ENCODE measurements around the gene CYBA. TPM values are rescaled to one million over a fixed set of nuclear protein-coding genes. Genes with fewer than 3 reads are reported as not detected.

The CYBA gene
- total and polyA plus RNA-seq, 2 of the 13 experiments (the other 11 are each of a cell fraction or from before 2014, with no cell fraction given), result 196 to 250 TPM

DNA sequence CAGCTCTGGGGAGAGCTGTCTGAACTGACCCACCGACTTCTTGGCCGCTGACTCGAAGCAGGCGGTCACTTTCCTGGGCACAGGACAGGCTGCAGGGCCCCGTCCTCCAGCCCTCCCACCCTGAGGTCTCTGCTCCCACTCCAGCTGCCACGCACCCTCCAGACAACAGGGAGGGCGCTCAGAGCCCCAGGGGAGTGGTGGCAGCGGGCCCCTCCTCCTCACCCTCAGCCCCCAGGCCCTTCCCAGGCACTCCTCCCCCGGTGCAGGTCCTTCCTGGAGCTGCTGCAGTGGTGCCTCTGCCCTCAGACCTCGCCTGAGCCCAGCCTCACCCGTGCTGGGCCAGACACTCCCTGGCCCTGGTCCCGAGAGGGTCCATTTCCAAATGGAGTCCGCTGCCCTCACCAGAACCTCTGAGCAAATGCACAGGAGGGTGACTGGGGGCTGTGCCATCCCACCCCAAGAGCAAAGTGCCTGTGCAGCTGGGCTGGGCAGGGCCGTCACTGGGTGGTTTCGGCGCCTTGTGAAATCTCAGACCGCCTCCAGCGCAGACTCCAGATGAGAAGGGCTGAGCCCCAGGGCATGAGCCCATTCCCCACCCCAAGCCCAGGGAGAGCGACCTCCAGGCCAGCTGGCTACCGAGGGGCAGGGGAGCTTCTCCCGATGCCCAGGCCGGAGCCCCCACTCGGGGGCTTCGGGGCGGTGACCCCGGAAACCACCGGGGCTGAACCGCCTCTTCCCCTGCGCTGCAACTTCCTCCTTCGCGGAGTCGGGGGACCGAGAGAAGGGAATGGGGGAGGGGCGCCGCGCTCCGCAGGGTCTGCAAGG lies 717 bp downstream of the CYBA start (continued):
- TF ChIP-seq, protein P1, sequence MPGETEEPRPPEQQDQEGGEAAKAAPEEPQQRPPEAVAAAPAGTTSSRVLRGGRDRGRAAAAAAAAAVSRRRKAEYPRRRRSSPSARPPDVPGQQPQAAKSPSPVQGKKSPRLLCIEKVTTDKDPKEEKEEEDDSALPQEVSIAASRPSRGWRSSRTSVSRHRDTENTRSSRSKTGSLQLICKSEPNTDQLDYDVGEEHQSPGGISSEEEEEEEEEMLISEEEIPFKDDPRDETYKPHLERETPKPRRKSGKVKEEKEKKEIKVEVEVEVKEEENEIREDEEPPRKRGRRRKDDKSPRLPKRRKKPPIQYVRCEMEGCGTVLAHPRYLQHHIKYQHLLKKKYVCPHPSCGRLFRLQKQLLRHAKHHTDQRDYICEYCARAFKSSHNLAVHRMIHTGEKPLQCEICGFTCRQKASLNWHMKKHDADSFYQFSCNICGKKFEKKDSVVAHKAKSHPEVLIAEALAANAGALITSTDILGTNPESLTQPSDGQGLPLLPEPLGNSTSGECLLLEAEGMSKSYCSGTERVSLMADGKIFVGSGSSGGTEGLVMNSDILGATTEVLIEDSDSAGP (CRISPR knock-in tag; IDR thresholded peaks at IDR 0.05; ENCODE audit: borderline replicate concordance), result peak; percentile 47; the same call in 1 of the 2 replicates
- TF ChIP-seq NR1H2 (CRISPR knock-in tag; IDR thresholded peaks at IDR 0.05; ENCODE audit: borderline replicate concordance, low read depth), result no peak; the same call in 1 of the 2 replicates
- TF ChIP-seq, protein P2, sequence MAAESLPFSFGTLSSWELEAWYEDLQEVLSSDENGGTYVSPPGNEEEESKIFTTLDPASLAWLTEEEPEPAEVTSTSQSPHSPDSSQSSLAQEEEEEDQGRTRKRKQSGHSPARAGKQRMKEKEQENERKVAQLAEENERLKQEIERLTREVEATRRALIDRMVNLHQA (CRISPR knock-in tag; IDR thresholded peaks at IDR 0.05), result no peak
- TF ChIP-seq, protein P3, sequence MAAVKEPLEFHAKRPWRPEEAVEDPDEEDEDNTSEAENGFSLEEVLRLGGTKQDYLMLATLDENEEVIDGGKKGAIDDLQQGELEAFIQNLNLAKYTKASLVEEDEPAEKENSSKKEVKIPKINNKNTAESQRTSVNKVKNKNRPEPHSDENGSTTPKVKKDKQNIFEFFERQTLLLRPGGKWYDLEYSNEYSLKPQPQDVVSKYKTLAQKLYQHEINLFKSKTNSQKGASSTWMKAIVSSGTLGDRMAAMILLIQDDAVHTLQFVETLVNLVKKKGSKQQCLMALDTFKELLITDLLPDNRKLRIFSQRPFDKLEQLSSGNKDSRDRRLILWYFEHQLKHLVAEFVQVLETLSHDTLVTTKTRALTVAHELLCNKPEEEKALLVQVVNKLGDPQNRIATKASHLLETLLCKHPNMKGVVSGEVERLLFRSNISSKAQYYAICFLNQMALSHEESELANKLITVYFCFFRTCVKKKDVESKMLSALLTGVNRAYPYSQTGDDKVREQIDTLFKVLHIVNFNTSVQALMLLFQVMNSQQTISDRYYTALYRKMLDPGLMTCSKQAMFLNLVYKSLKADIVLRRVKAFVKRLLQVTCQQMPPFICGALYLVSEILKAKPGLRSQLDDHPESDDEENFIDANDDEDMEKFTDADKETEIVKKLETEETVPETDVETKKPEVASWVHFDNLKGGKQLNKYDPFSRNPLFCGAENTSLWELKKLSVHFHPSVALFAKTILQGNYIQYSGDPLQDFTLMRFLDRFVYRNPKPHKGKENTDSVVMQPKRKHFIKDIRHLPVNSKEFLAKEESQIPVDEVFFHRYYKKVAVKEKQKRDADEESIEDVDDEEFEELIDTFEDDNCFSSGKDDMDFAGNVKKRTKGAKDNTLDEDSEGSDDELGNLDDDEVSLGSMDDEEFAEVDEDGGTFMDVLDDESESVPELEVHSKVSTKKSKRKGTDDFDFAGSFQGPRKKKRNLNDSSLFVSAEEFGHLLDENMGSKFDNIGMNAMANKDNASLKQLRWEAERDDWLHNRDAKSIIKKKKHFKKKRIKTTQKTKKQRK (IDR thresholded peaks at IDR 0.05; ENCODE audit: low read length), result no peak
- TF ChIP-seq, protein P4, sequence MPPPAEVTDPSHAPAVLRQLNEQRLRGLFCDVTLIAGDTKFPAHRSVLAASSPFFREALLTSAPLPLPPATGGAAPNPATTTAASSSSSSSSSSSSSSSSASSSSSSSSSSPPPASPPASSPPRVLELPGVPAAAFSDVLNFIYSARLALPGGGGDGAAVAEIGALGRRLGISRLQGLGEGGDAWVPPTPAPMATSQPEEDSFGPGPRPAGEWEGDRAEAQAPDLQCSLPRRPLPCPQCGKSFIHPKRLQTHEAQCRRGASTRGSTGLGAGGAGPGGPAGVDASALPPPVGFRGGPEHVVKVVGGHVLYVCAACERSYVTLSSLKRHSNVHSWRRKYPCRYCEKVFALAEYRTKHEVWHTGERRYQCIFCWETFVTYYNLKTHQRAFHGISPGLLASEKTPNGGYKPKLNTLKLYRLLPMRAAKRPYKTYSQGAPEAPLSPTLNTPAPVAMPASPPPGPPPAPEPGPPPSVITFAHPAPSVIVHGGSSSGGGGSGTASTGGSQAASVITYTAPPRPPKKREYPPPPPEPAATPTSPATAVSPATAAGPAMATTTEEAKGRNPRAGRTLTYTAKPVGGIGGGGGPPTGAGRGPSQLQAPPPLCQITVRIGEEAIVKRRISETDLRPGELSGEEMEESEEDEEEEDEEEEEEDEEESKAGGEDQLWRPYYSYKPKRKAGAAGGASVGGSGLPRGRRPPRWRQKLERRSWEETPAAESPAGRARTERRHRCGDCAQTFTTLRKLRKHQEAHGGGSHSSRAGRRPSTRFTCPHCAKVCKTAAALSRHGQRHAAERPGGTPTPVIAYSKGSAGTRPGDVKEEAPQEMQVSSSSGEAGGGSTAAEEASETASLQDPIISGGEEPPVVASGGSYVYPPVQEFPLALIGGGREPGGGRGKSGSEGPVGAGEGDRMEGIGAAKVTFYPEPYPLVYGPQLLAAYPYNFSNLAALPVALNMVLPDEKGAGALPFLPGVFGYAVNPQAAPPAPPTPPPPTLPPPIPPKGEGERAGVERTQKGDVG (CRISPR knock-in tag; IDR thresholded peaks at IDR 0.05; ENCODE audit: borderline replicate concordance), result no peak; the same call in none of the 2 replicates
- TF ChIP-seq ZNF121 (CRISPR knock-in tag; IDR thresholded peaks at IDR 0.05), result no peak
- no peak; the same call in 1 of the 2 replicates for TF ChIP-seq ISL2 (CRISPR knock-in tag; IDR thresholded peaks at IDR 0.05)
- peak; percentile 36 for TF ChIP-seq HOXA3 (CRISPR knock-in tag; IDR thresholded peaks at IDR 0.05)
- TF ChIP-seq, protein P5, sequence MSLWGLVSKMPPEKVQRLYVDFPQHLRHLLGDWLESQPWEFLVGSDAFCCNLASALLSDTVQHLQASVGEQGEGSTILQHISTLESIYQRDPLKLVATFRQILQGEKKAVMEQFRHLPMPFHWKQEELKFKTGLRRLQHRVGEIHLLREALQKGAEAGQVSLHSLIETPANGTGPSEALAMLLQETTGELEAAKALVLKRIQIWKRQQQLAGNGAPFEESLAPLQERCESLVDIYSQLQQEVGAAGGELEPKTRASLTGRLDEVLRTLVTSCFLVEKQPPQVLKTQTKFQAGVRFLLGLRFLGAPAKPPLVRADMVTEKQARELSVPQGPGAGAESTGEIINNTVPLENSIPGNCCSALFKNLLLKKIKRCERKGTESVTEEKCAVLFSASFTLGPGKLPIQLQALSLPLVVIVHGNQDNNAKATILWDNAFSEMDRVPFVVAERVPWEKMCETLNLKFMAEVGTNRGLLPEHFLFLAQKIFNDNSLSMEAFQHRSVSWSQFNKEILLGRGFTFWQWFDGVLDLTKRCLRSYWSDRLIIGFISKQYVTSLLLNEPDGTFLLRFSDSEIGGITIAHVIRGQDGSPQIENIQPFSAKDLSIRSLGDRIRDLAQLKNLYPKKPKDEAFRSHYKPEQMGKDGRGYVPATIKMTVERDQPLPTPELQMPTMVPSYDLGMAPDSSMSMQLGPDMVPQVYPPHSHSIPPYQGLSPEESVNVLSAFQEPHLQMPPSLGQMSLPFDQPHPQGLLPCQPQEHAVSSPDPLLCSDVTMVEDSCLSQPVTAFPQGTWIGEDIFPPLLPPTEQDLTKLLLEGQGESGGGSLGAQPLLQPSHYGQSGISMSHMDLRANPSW (CRISPR knock-in tag; IDR thresholded peaks at IDR 0.05; ENCODE audit: borderline replicate concordance), result no peak
- TF ChIP-seq ZNF367 (CRISPR knock-in tag; IDR thresholded peaks at IDR 0.05; ENCODE audit: borderline replicate concordance), result no peak; the same call in 1 of the 2 replicates
- no peak for TF ChIP-seq SALL2 (CRISPR knock-in tag; IDR thresholded peaks at IDR 0.05)
- TF ChIP-seq KDM3A (CRISPR knock-in tag; IDR thresholded peaks at IDR 0.05; ENCODE audit: low read depth), result no peak
